H9 (cell line): Measurements from ENCODE around the gene CNTN2. TPM values are rescaled to one million over a fixed set of nuclear protein-coding genes. Genes with fewer than 3 reads are reported as not detected.

ENCODE experiments used
- DNase-seq: peaks from one replicate; pipeline ENCODE4 v3.0.0-alpha.2; 2017
- H2AFZ ChIP-seq: one replicate; pipeline ENCODE4 v1.6.1; 2013; ENCODE audit warnings: mild to moderate bottlenecking, low read length, control low read depth, moderate library complexity
- H2AK5ac ChIP-seq: 2 replicates; pipeline ENCODE4 v1.6.1; 2013; ENCODE audit warnings: low read length, control low read depth, mixed read lengths; ENCODE audit not compliant: insufficient read length
- H2BK120ac ChIP-seq: one replicate; pipeline ENCODE4 v1.6.1; 2013; ENCODE audit warnings: low read depth, mild to moderate bottlenecking, low read length, control low read depth, inconsistent platforms; ENCODE audit not compliant: poor library complexity, severe bottlenecking
- H2BK12ac ChIP-seq: 2 replicates; pipeline ENCODE4 v1.6.1; 2013; ENCODE audit warnings: low read length, control low read depth, mixed read lengths, low read depth; ENCODE audit not compliant: insufficient read length
- H2BK15ac ChIP-seq: 2 replicates; pipeline ENCODE4 v1.6.1; 2013; ENCODE audit warnings: low read depth, low read length, control low read depth
- H2BK20ac ChIP-seq: one replicate; pipeline ENCODE4 v1.6.1; 2013; ENCODE audit warnings: low read depth, mild to moderate bottlenecking, low read length, control low read depth, inconsistent platforms; ENCODE audit not compliant: poor library complexity, severe bottlenecking
- H2BK5ac ChIP-seq: 2 replicates; pipeline ENCODE4 v1.6.1; 2013; ENCODE audit warnings: low read length, control low read depth, mixed read lengths; ENCODE audit not compliant: insufficient read length
- H3K14ac ChIP-seq: 2 replicates; pipeline ENCODE4 v1.6.1; 2013; ENCODE audit warnings: low read length, control low read depth; ENCODE audit not compliant: insufficient read depth
- H3K18ac ChIP-seq: 2 replicates; pipeline ENCODE4 v1.6.1; 2013; ENCODE audit warnings: low read depth, mild to moderate bottlenecking, mixed read lengths, low read length, control low read depth; ENCODE audit not compliant: insufficient read length
- H3K23ac ChIP-seq: 2 replicates; pipeline ENCODE4 v1.6.1; 2013; ENCODE audit warnings: low read length, control low read depth, mixed read lengths, low read depth; ENCODE audit not compliant: insufficient read length
- H3K23me2 ChIP-seq: 2 replicates; pipeline ENCODE4 v1.6.1; 2013; ENCODE audit warnings: low read depth, mild to moderate bottlenecking, mixed read lengths, low read length, control low read depth; ENCODE audit not compliant: insufficient read length, poor library complexity, severe bottlenecking
- H3K27ac ChIP-seq: 2 replicates; pipeline ENCODE4 v1.5.1; 2013; ENCODE audit warnings: low read length, control low read depth, mixed read lengths, low read depth; ENCODE audit not compliant: insufficient read length
- H3K27me3 ChIP-seq: 2 replicates; pipeline ENCODE4 v1.6.1; 2013; ENCODE audit warnings: low read length, control low read depth, inconsistent platforms; ENCODE audit not compliant: insufficient read depth
- H3K4ac ChIP-seq: 2 replicates; pipeline ENCODE4 v1.6.1; 2013; ENCODE audit warnings: low read depth, mild to moderate bottlenecking, control low read depth, inconsistent platforms, low read length, moderate library complexity
- H3K4me1 ChIP-seq: 2 replicates; pipeline ENCODE4 v1.6.1; 2013; ENCODE audit warnings: low read length, control low read depth, inconsistent platforms; ENCODE audit not compliant: insufficient read depth
- H3K4me2 ChIP-seq: 2 replicates; pipeline ENCODE4 v1.6.1; 2013; ENCODE audit warnings: low read length, control low read depth, mixed read lengths; ENCODE audit not compliant: insufficient read length, insufficient read depth
- H3K56ac ChIP-seq: 2 replicates; pipeline ENCODE4 v1.6.1; 2013; ENCODE audit warnings: low read depth, mild to moderate bottlenecking, mixed read lengths, low read length, control low read depth; ENCODE audit not compliant: insufficient read length
- H3K79me1 ChIP-seq: 2 replicates; pipeline ENCODE4 v1.6.1; 2013; ENCODE audit warnings: low read depth, mild to moderate bottlenecking, moderate library complexity, low read length, control low read depth, inconsistent platforms; ENCODE audit not compliant: insufficient read depth, poor library complexity, severe bottlenecking
- H3K79me2 ChIP-seq: 2 replicates; pipeline ENCODE4 v1.6.1; 2013; ENCODE audit warnings: low read length, control low read depth, inconsistent platforms; ENCODE audit not compliant: insufficient read depth
- H3K9ac ChIP-seq: 2 replicates; pipeline ENCODE4 v1.6.1; 2013; ENCODE audit warnings: low read length, control low read depth, mixed read lengths; ENCODE audit not compliant: insufficient read length; ENCODE audit errors: extremely low read depth
- H3K9me3 ChIP-seq: one replicate; pipeline ENCODE4 v1.6.1; 2013; ENCODE audit warnings: low read depth, low read length, inconsistent platforms; ENCODE audit not compliant: control insufficient read depth
- H3T11ph ChIP-seq: one replicate; pipeline ENCODE4 v1.6.1; 2013; ENCODE audit warnings: mild to moderate bottlenecking, low read length, control low read depth, inconsistent platforms
- H4K20me1 ChIP-seq: one replicate; pipeline ENCODE4 v1.6.1; 2013; ENCODE audit not compliant: control insufficient read depth, insufficient read length, insufficient read depth
- H4K5ac ChIP-seq: 2 replicates; pipeline ENCODE4 v1.6.1; 2013; ENCODE audit warnings: low read depth, mild to moderate bottlenecking, mixed read lengths, low read length, control low read depth; ENCODE audit not compliant: insufficient read length
- H4K8ac ChIP-seq: replicated peaks from 2 replicates; pipeline ENCODE4 v1.6.1; 2013; ENCODE audit warnings: low read length, control low read depth, mixed read lengths, low read depth; ENCODE audit not compliant: insufficient read length
- H4K91ac ChIP-seq: 2 replicates; pipeline ENCODE4 v1.6.1; 2013; ENCODE audit warnings: low read depth, mild to moderate bottlenecking, moderate library complexity, mixed read lengths, low read length, control low read depth; ENCODE audit not compliant: insufficient read length
- H3K27ac Mint-ChIP-seq, 3 experiments: 2 replicates in 2 of 3; 3 replicates in 1 of 3; pipeline ENCODE4 v1.8.0; 2020 to 2021; ENCODE audit warnings: mixed read lengths in 3 of 3, mild to moderate bottlenecking in 1 of 3, moderate library complexity in 1 of 3
- H3K27me3 Mint-ChIP-seq: 2 replicates; pipeline ENCODE4 v1.8.0; 2021; ENCODE audit warnings: low read depth, mild to moderate bottlenecking, moderate library complexity, mixed read lengths
- H3K36me3 Mint-ChIP-seq, 3 experiments: 2 replicates in 2 of 3; 3 replicates in 1 of 3; pipeline ENCODE4 v1.8.0; 2020 to 2021; ENCODE audit warnings: low read depth in 3 of 3, mixed read lengths in 3 of 3; ENCODE audit not compliant: insufficient read depth in 1 of 3
- H3K4me1 Mint-ChIP-seq, 2 experiments: 2 replicates each; pipeline ENCODE4 v1.8.0; 2020; ENCODE audit warnings: mixed read lengths in 2 of 2
- H3K4me3 Mint-ChIP-seq, 2 experiments: 2 replicates in 1 of 2; 3 replicates in 1 of 2; pipeline ENCODE4 v1.8.0; 2020 to 2021; ENCODE audit warnings: mild to moderate bottlenecking in 2 of 2, mixed read lengths in 2 of 2, moderate library complexity in 1 of 2
- H3K9me3 Mint-ChIP-seq, 2 experiments: 2 replicates in 1 of 2; 3 replicates in 1 of 2; pipeline ENCODE4 v1.8.0; 2020; ENCODE audit warnings: mild to moderate bottlenecking in 2 of 2, mixed read lengths in 2 of 2, moderate library complexity in 1 of 2
- CTCF ChIP-seq: fragments of 200-600 bp; sonication (generic); conservative IDR thresholded peaks from 3 replicates; pipeline ENCODE4 v1.8.0; 2021; ENCODE audit warnings: antibody characterized with exemption, mild to moderate bottlenecking
- WGBS: extraction: QIAGEN DNeasy Blood & Tissue Kit; methylation state at CpG from one replicate; pipeline ENCODE4 v1.1.7; 2013; ENCODE audit warnings: missing lambda C conversion rate, low lambda C conversion rate, mixed read lengths; ENCODE audit not compliant: insufficient read length; ENCODE audit errors: extremely low coverage; 5-methylcytosine and 5-hydroxymethylcytosine counted together
- total RNA-seq: library from RNA; stranded (reverse); gene quantifications from 2 replicates; pipeline ENCODE4 v1.2.1, GENCODE V29; 2021

The CNTN2 gene
- total RNA-seq, 1 experiment from 2014 or later = 0.42 TPM

GRCh38 chr1:205028390-205028789, 14.6 kb upstream of the CNTN2 start:
- Mint-ChIP-seq H3K27me3 (peaks cover 26% of the 10 kb centered on the region), H3K9me3 (no peaks in the 10 kb centered on the region; a peak in 2 of 5 replicates), H3K27ac (no peak overlapping the region), H3K4me3 (no peak overlapping the region), H3K36me3 (no peaks in the 10 kb centered on the region), H3K4me1 (peaks cover 25 to 66% of the 10 kb centered on the region in 2 experiments)
- H4K20me1 ChIP-seq = no peaks in the 10 kb centered on the region
- no peak overlapping the region for H2BK15ac ChIP-seq
- no peak for TF ChIP-seq CTCF
- H4K8ac ChIP-seq = no peak overlapping the region
- H2BK120ac ChIP-seq = no peak overlapping the region
- no peak overlapping the region for H2BK12ac ChIP-seq
- H3K27ac ChIP-seq = no peak overlapping the region
- H3K4me1 ChIP-seq = no peaks in the 10 kb centered on the region; the same call in 1 of the 2 replicates
- no peak overlapping the region for H3K23ac ChIP-seq
- H3K56ac ChIP-seq = no peak overlapping the region
- H4K5ac ChIP-seq = no peak overlapping the region
- no peak overlapping the region for H3K9ac ChIP-seq
- no peak for DNase-seq
- H3T11ph ChIP-seq = no peak overlapping the region
- H3K23me2 ChIP-seq = no peaks in the 10 kb centered on the region
- no peak overlapping the region for H3K14ac ChIP-seq
- no peak overlapping the region for H3K4me2 ChIP-seq
- WGBS = no CpG with 5 or more reads among the region's 7 CpGs
- no peak overlapping the region for H2BK20ac ChIP-seq
- no peak overlapping the region for H3K4ac ChIP-seq
- no peak overlapping the region for H3K18ac ChIP-seq
- no peaks in the 10 kb centered on the region for H3K79me1 ChIP-seq
- H2BK5ac ChIP-seq = no peak overlapping the region
- H3K79me2 ChIP-seq = no peaks in the 10 kb centered on the region
- H4K91ac ChIP-seq = no peak overlapping the region
- H2AFZ ChIP-seq = no peak overlapping the region
- H3K27me3 ChIP-seq = no peaks in the 10 kb centered on the region
- no peak overlapping the region for H2AK5ac ChIP-seq
- no peaks in the 10 kb centered on the region for H3K9me3 ChIP-seq
